Lower leg skin (tissue), 4 donors: ENCODE data around the gene YWHAQ. TPM values are rescaled to one million over a fixed set of nuclear protein-coding genes. Genes with fewer than 3 reads are reported as not detected.

Experiments used
- DNase-seq, 2 donors: peaks; one replicate each; pipeline ENCODE4 v3.0.0-alpha.2; 2019; ENCODE audit warnings: low spot score in 2 of 2
- H3K4me3 ChIP-seq: fragments of 200-600 bp; sonication (generic); 2 replicates; pipeline ENCODE4 v1.5.1; 2017; ENCODE audit warnings: mild to moderate bottlenecking, low read depth; ENCODE audit not compliant: poor library complexity, severe bottlenecking
- POLR2A ChIP-seq, 2 donors: fragments of 450-650 bp; IDR thresholded peaks; one replicate each; pipeline ENCODE4 v1.6.1; 2016 to 2017; ENCODE audit warnings: antibody characterized with exemption in 2 of 2, mild to moderate bottlenecking in 1 of 2, moderate library complexity in 1 of 2
- WGBS, 2 donors: methylation state at CpG; one replicate each; pipeline ENCODE4 v1.1.5; 2018; 5-methylcytosine and 5-hydroxymethylcytosine counted together
- intact Hi-C: fragments of 100-400 bp; cut with DNase I; formaldehyde crosslinking; loops from one replicate; pipeline ENCODE4 v1.15.0; 2023; ENCODE audit warnings: low total_unique reads
- total RNA-seq, 4 donors: library from RNA; depleted of rRNA; stranded (reverse); fragments of >200 nt; gene quantifications; one replicate each; pipeline ENCODE4 v1.1.0, GENCODE V29; 2016
- TF ChIP-seq, protein P1 (sequence below), 3 donors: fragments of 450-650 bp; IDR thresholded peaks; one replicate each; pipeline ENCODE4 v1.5.1; 2016; ENCODE audit warnings: antibody characterized with exemption in 3 of 3, mild to moderate bottlenecking in 3 of 3, moderate library complexity in 2 of 3

Gene YWHAQ
- total RNA-seq, 4 donors from 2014 or later: 85.6 to 159 (median 121) TPM

DNA sequence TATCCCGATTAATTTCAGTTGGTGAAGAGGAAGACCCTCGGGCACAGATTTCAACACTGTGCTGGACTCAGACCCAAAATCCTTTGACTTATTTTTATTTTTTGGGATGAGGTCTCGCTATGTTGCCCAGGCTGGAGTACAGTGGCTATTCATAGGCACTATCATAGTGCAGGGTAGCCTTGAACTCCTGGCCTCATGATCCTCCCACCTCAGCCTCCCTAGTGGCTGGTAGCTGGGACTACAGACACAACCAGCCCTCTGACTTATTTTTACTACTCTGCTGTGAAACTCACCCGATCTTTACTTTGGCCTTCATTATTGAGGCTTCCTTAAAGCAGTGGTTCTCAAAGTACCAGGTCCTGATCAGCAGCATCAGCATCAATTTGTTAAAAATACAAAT lies 57.0 kb downstream of the YWHAQ start:
- intact Hi-C loops: no loop called here
- no peak overlapping the region for H3K4me3 ChIP-seq
- WGBS, 2 donors: 85 to 92% methylated on average over 4 of the region's 4 CpGs
- DNase-seq: no peak
- TF ChIP-seq POLR2A (IDR thresholded peaks at IDR 0.05): no peak
- TF ChIP-seq, protein P1, sequence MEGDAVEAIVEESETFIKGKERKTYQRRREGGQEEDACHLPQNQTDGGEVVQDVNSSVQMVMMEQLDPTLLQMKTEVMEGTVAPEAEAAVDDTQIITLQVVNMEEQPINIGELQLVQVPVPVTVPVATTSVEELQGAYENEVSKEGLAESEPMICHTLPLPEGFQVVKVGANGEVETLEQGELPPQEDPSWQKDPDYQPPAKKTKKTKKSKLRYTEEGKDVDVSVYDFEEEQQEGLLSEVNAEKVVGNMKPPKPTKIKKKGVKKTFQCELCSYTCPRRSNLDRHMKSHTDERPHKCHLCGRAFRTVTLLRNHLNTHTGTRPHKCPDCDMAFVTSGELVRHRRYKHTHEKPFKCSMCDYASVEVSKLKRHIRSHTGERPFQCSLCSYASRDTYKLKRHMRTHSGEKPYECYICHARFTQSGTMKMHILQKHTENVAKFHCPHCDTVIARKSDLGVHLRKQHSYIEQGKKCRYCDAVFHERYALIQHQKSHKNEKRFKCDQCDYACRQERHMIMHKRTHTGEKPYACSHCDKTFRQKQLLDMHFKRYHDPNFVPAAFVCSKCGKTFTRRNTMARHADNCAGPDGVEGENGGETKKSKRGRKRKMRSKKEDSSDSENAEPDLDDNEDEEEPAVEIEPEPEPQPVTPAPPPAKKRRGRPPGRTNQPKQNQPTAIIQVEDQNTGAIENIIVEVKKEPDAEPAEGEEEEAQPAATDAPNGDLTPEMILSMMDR (IDR thresholded peaks at IDR 0.05): no peak

DNA sequence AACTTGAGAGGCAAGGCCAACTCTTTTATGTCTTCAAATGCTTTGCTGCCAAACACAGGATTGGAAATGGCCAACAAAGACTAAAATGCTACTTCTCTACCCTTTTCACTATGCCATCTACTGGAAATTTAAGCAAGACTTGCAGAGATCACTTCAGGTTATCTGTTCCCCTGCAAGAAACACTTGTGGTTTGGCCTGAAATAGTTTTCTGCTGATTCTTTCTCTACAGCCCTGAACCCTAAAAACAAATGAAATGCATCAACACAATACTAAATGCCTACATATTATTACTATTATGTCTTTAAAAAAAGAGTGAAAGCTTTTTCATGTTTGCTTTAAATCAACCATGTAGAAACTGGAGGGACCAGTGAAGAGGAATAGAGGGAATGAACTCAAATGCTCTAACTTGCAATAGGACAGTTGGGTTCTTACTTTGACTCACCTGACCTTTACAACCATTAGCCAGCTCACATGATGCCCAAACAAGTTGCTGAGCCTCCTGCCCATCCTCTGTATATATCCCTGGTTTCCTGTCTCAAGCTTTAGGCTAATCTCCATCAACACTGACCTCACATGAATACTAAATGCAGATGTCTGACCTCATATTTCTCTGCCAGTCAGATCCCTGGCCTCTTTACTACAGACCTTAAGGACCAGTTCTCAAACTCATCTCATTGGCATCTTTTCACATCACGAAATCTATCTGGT lies 57.6 kb downstream of the YWHAQ start:
- TF ChIP-seq, protein P1 (IDR thresholded peaks at IDR 0.05): no peak
- no peak for TF ChIP-seq POLR2A (IDR thresholded peaks at IDR 0.05)
- no peak overlapping the region for H3K4me3 ChIP-seq
- intact Hi-C loops: no loop called here
- 91 to 92% methylated on average over 1 of the region's 1 CpG for WGBS, 2 donors
- no peak for DNase-seq

DNA sequence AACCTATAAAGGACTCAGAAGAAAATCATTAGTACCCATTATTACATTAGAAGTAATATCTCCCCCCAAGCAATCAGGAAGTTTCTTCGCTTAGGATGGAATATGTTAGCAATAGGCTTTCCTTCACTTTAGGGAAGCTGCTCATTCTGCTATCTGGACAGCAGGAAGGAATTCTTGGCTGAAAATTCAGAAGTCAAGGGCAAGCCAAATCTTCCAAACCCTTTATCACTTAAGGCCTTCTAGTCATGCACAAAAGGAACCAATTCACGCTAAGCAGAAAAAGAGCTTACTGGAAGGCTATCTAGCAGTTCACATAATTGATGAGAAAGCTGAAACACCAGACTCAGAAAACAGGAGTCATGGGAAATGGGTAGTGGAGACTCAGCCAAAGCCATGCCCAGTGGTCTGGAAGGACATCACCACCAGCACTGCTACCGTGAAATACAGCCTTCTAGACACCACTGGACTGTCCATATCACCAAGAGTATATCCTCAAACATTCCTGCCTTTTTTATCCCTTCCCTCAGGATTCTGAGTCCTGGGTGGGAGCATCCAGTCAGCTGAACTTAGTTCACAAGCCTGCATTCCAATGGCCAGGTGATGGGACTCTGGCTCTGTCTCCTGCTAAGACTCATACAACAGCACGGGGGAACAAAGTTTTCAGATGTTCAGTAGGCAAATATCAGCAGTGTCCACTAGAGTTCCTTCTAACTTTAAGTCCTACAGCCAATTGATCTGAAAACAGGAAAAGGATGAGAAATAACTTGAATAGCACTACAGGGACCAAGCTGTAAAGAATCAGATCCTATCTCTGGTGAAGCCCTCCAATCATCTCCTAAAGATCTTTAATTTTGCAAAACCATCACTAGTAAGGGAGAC lies 60.4 kb downstream of the YWHAQ start:
- WGBS, 2 donors: 76 to 82% methylated on average over 4 of the region's 4 CpGs
- intact Hi-C loops: no loop called here
- no peak for TF ChIP-seq POLR2A (IDR thresholded peaks at IDR 0.05)
- TF ChIP-seq, protein P1 (IDR thresholded peaks at IDR 0.05): no peak
- H3K4me3 ChIP-seq: no peak overlapping the region
- DNase-seq: no peak

DNA sequence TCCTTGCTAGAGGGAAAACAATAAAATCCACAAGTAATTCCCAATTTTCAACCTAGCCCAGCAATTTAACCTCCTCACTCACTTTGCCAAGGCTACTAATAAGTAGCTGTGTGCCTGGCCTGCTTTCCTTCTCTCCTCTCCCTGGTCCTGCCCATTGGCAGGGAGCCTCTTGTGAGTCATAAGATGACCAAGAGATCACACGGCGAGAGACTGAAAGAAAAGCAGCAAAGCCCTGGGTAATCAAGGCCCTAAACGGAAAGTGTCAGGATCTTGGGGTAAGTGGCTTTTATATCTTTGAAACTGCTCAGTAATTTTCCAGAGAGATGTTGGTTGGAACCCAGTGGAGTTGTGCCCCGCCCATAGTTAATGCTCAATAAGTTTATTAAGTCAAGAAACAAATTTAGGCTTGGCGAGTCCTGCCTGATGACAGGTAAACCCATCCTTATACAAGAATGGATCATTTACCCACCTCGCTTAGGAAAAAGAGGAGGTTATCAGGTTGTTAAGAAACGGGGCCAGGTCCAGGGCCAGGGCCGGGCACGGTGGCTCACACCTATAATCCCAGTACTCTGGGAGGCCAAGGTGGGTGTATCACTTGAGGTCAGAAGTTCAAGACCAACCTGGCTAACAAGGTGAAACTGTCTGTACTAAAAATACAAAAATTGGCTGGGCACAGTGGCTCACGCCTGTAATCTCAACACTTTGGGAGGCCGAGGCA lies 65.2 kb downstream of the YWHAQ start:
- intact Hi-C loops: loop anchor here (10.0 kb wide), 1 partner anchor 59 kb away; no protein-coding TSS in a partner anchor
- TF ChIP-seq POLR2A (IDR thresholded peaks at IDR 0.05): no peak
- TF ChIP-seq, protein P1 (IDR thresholded peaks at IDR 0.05): no peak
- DNase-seq: peak; percentile 91 to 92
- no peak overlapping the region for H3K4me3 ChIP-seq
- 59 to 65% methylated on average over 11 of the region's 11 CpGs for WGBS, 2 donors

DNA sequence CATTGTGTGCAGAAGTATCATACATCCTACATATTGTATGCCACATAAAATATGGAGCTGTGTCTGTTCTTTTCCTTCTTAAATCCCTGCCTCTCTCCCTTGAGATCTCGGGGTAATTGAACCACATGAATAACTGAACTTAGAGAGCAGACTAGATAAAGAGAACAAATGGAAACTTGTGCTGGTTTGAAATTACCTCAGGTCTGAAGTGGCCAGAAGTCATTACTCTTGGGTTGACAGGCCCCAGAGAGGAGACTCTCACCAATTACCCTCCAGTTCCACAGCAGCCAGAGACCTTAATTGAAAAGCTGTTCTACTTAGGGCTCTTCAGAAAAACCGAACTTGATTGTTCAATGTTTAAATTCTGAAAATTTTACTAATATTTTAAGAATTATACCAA lies 70.2 kb downstream of the YWHAQ start:
- 78 to 92% methylated on average over 2 of the region's 2 CpGs for WGBS, 2 donors
- intact Hi-C loops: loop anchor here (10.0 kb wide), 1 partner anchor 64 kb away; no protein-coding TSS in a partner anchor
- TF ChIP-seq, protein P1 (IDR thresholded peaks at IDR 0.05): no peak
- no peak for TF ChIP-seq POLR2A (IDR thresholded peaks at IDR 0.05)
- H3K4me3 ChIP-seq: no peak overlapping the region
- DNase-seq: no peak
